GM12865 (cell line): ENCODE data around the gene SEC16B.
A peak's percentile ranks its signal among the peaks of the same experiment; 100 is the strongest.

ENCODE experiments used
- DNase-seq: peaks from one replicate; pipeline ENCODE4 v3.0.0; 2010; ENCODE audit warnings: low read depth
- H3K4me3 ChIP-seq: 2 replicates; pipeline ENCODE4 v1.5.1; 2011; ENCODE audit warnings: mild to moderate bottlenecking, low read depth, low read length, control low read depth
- TF ChIP-seq, protein P1 (sequence below): IDR thresholded peaks from 2 replicates; pipeline ENCODE4 v1.5.1; 2011; ENCODE audit warnings: low read length, control low read depth, low read depth, inconsistent platforms; ENCODE audit not compliant: insufficient read depth; ENCODE audit errors: missing control alignments

SEC16B gene

GRCh38 chr1:177915641-177916040 lies 54.2 kb downstream of the SEC16B start:
- DNase-seq = no peak
- no peak overlapping the region for H3K4me3 ChIP-seq
- TF ChIP-seq, protein P1, sequence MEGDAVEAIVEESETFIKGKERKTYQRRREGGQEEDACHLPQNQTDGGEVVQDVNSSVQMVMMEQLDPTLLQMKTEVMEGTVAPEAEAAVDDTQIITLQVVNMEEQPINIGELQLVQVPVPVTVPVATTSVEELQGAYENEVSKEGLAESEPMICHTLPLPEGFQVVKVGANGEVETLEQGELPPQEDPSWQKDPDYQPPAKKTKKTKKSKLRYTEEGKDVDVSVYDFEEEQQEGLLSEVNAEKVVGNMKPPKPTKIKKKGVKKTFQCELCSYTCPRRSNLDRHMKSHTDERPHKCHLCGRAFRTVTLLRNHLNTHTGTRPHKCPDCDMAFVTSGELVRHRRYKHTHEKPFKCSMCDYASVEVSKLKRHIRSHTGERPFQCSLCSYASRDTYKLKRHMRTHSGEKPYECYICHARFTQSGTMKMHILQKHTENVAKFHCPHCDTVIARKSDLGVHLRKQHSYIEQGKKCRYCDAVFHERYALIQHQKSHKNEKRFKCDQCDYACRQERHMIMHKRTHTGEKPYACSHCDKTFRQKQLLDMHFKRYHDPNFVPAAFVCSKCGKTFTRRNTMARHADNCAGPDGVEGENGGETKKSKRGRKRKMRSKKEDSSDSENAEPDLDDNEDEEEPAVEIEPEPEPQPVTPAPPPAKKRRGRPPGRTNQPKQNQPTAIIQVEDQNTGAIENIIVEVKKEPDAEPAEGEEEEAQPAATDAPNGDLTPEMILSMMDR = no peak

GRCh38 chr1:177914603-177915002 lies 55.3 kb downstream of the SEC16B start:
- no peak for DNase-seq
- TF ChIP-seq, protein P1 = no peak

GRCh38 chr1:177913762-177914540 lies 55.9 kb downstream of the SEC16B start:
- TF ChIP-seq, protein P1 = peak; percentile 45
- H3K4me3 ChIP-seq = no peak overlapping the region
- DNase-seq = peak; percentile 41

More at GRCh38 chr1:177914603-177915002, 55.3 kb downstream of the SEC16B start:
- H3K4me3 ChIP-seq = no peak overlapping the region

GRCh38 chr1:177912991-177913390 lies 56.9 kb downstream of the SEC16B start:
- H3K4me3 ChIP-seq = no peak overlapping the region
- TF ChIP-seq, protein P1 = no peak
- DNase-seq = no peak

DNA sequence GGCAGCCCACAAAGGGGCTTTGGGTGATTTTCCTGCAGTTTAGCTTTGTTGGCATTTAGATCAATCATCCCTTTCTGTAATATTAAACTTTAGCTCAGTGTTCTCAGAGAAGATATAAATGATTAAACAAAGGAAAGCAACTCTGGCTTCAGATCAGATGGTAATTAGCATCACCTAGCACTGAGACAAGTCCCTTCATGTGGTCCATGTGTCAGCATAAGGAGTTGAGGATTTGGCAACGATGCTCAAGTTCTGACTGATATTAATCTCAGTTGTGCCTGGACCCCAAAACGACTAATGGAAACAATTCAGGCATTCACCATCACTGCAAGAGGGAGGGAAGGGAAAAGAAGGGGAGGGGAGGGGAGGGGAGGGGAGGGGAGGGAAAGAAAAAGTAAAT lies 60.4 kb downstream of the SEC16B start:
- H3K4me3 ChIP-seq = no peak overlapping the region
- TF ChIP-seq, protein P1 = no peak
- no peak for DNase-seq

DNA sequence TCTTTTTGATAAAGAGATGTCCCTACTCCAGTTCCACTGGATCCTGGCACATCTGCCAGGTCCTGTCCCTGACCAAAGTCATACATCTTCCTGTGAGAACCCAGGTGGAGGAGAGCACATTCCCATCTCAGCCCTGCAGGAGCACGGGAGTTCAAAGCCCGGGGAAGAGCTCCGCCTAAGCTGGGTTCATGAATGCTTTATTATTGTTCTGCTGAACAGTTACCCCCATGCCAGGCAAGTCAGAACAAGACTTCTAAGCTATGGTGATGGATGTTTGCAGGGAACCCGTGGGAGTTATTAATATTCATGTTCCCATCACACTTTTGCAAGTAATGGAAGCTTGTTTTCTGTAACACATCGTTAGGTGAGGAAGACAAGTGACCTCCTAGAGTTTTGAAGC lies 62.9 kb downstream of the SEC16B start:
- H3K4me3 ChIP-seq = no peak overlapping the region
- TF ChIP-seq, protein P1 = no peak
- DNase-seq = no peak

DNA sequence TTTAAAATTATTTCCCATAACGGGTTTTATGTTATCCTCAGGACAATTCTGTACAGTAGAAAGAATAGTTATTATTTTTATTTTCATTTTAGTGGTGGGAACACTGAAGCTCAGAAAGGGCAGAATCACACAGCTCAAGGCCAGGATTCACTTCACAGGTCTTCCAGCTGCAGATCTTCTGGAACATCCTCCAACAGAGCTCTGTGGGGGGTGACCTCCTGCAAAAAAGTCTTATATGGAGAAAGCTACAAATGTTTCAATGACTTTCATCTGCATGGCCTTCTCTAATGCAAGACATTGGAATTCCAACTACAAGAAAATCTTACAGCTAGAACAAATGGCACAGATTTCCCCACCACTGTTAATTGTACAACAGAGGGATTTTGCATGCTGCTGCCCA lies 64.2 kb downstream of the SEC16B start:
- TF ChIP-seq, protein P1 = no peak
- no peak overlapping the region for H3K4me3 ChIP-seq
- DNase-seq = no peak
